Mesodermal cell (in vitro differentiated cells): ENCODE measurements around the gene TSEN54.
A peak's percentile ranks its signal among the peaks of the same experiment; 100 is the strongest.
"Not testable (repeated sequence)": the region's sequence is repeated elsewhere in the genome, so short reads cannot be mapped to it uniquely, and the experiment has no call there.

Experiments used
- H3K27ac ChIP-seq: 2 replicates; pipeline ENCODE4 v1.7.0; 2013; ENCODE audit warnings: mild to moderate bottlenecking, low read depth, low read length, moderate library complexity; ENCODE audit not compliant: severe bottlenecking
- H3K36me3 ChIP-seq: 2 replicates; pipeline ENCODE4 v1.7.1; 2013; ENCODE audit warnings: mild to moderate bottlenecking, low read length, moderate library complexity; ENCODE audit not compliant: control insufficient read depth, insufficient read depth
- H3K4me1 ChIP-seq: one replicate; pipeline ENCODE4 v1.7.1; 2013; ENCODE audit warnings: mild to moderate bottlenecking, low read length; ENCODE audit not compliant: insufficient read depth, control insufficient read depth, poor library complexity, severe bottlenecking
- H3K4me3 ChIP-seq: 2 replicates; pipeline ENCODE4 v1.7.0; 2013; ENCODE audit warnings: low read length, control low read depth, mild to moderate bottlenecking; ENCODE audit not compliant: insufficient read depth, poor library complexity, severe bottlenecking; ENCODE audit errors: extremely low read depth
- H3K9me3 ChIP-seq: 2 replicates; pipeline ENCODE4 v1.7.1; 2013; ENCODE audit warnings: mild to moderate bottlenecking, low read length, moderate library complexity; ENCODE audit not compliant: control insufficient read depth
- WGBS, 2 experiments: methylation state at CpG; one replicate each; pipeline ENCODE4 v1.1.5; 2013; ENCODE audit warnings: missing lambda C conversion rate in 2 of 2; ENCODE audit not compliant: insufficient coverage in 2 of 2; 5-methylcytosine and 5-hydroxymethylcytosine counted together

The TSEN54 gene

GRCh38 chr17:75476752-75477489 lies 39.4 kb upstream of the TSEN54 start:
- Histone ChIP-seq H3K4me3 (no peak overlapping the region), H3K27ac (peak overlapping the region; percentile 49), H3K4me1 (peaks cover 18% of the 10 kb centered on the region), H3K9me3 (no peaks in the 10 kb centered on the region), H3K36me3 (peaks cover 20% of the 10 kb centered on the region)
- WGBS, 2 experiments: 87 to 88% methylated on average over 11 of the region's 11 CpGs

GRCh38 chr17:75477490-75477862 lies 38.9 kb upstream of the TSEN54 start:
- 97 to 100% methylated on average over 4 to 11 of the region's 11 CpGs for WGBS, 2 experiments
- not testable (repeated sequence) for H3K9me3 ChIP-seq, H3K4me3 ChIP-seq, H3K27ac ChIP-seq
- H3K36me3 ChIP-seq: peaks cover 17% of the 10 kb centered on the region
- peaks cover 18% of the 10 kb centered on the region for H3K4me1 ChIP-seq

GRCh38 chr17:75478508-75478907 lies 37.8 kb upstream of the TSEN54 start:
- peaks cover 10% of the 10 kb centered on the region for H3K36me3 ChIP-seq
- WGBS, 2 experiments: 38 to 61% methylated on average over 3 to 6 of the region's 7 CpGs
- peaks cover 18% of the 10 kb centered on the region for H3K4me1 ChIP-seq
- H3K9me3 ChIP-seq: no peaks in the 10 kb centered on the region
- peak overlapping the region; percentile 47 for H3K27ac ChIP-seq
- H3K4me3 ChIP-seq: no peak overlapping the region

- Histone ChIP-seq H3K27ac (no peak overlapping the region), H3K4me1 (peaks cover 14% of the 10 kb centered on the region), H3K9me3 (no peaks in the 10 kb centered on the region), H3K4me3 (no peak overlapping the region), H3K36me3 (peaks cover 9% of the 10 kb centered on the region)
- WGBS, 2 experiments: 96 to 100% methylated on average over 4 to 6 of the region's 6 CpGs
Observed at GRCh38 chr17:75480281-75480680, 36.0 kb upstream of the TSEN54 start.

GRCh38 chr17:75481194-75482068 lies 34.9 kb upstream of the TSEN54 start:
- H3K36me3 ChIP-seq: peaks cover 11% of the 10 kb centered on the region
- H3K4me1 ChIP-seq: peaks cover 3% of the 10 kb centered on the region
- H3K27ac ChIP-seq: no peak overlapping the region
- H3K4me3 ChIP-seq: no peak overlapping the region
- no peaks in the 10 kb centered on the region for H3K9me3 ChIP-seq
- WGBS, 2 experiments: 86 to 94% methylated on average over 7 to 10 of the region's 13 CpGs

GRCh38 chr17:75482098-75482942 lies 34.0 kb upstream of the TSEN54 start:
- Histone ChIP-seq H3K9me3 (no peaks in the 10 kb centered on the region), H3K36me3 (peaks cover 12% of the 10 kb centered on the region), H3K27ac (no peak overlapping the region), H3K4me3 (no peak overlapping the region), H3K4me1 (peaks cover 7% of the 10 kb centered on the region)
- 92 to 95% methylated on average over 11 to 14 of the region's 16 CpGs for WGBS, 2 experiments

GRCh38 chr17:75485688-75486087 lies 30.6 kb upstream of the TSEN54 start:
- no peak overlapping the region for H3K4me3 ChIP-seq
- H3K36me3 ChIP-seq: peaks cover 17% of the 10 kb centered on the region
- H3K4me1 ChIP-seq: peaks cover 5% of the 10 kb centered on the region
- WGBS, 2 experiments: 96 to 99% methylated on average over 9 to 12 of the region's 12 CpGs
- no peaks in the 10 kb centered on the region for H3K9me3 ChIP-seq
- H3K27ac ChIP-seq: no peak overlapping the region

- no peaks in the 10 kb centered on the region for H3K9me3 ChIP-seq
- peaks cover 3% of the 10 kb centered on the region for H3K4me1 ChIP-seq
- WGBS, 2 experiments: 97% methylated on average over 9 to 13 of the region's 14 CpGs
- H3K4me3 ChIP-seq: no peak overlapping the region
- H3K27ac ChIP-seq: no peak overlapping the region
- peaks cover 21% of the 10 kb centered on the region for H3K36me3 ChIP-seq
Observed at GRCh38 chr17:75486151-75486550, 30.2 kb upstream of the TSEN54 start.

- Histone ChIP-seq H3K4me1 (peaks cover 3% of the 10 kb centered on the region), H3K27ac (no peak overlapping the region), H3K36me3 (peaks cover 24% of the 10 kb centered on the region), H3K4me3 (no peak overlapping the region), H3K9me3 (no peaks in the 10 kb centered on the region)
- 86 to 92% methylated on average over 3 to 4 of the region's 5 CpGs for WGBS, 2 experiments
Observed at GRCh38 chr17:75486951-75487350, 29.4 kb upstream of the TSEN54 start.

- Histone ChIP-seq H3K9me3 (no peaks in the 10 kb centered on the region), H3K27ac (no peak overlapping the region), H3K4me1 (peaks cover 3% of the 10 kb centered on the region), H3K4me3 (no peak overlapping the region), H3K36me3 (peaks cover 26% of the 10 kb centered on the region)
- 75 to 86% methylated on average over 7 to 12 of the region's 12 CpGs for WGBS, 2 experiments
Observed at GRCh38 chr17:75487351-75488070, 28.8 kb upstream of the TSEN54 start.
